ENCODE measurements around the gene ACKR2.
"Not testable (repeated sequence)": the region's sequence is repeated elsewhere in the genome, so short reads cannot be mapped to it uniquely, and the experiment has no call there.

The ACKR2 gene

DNA sequence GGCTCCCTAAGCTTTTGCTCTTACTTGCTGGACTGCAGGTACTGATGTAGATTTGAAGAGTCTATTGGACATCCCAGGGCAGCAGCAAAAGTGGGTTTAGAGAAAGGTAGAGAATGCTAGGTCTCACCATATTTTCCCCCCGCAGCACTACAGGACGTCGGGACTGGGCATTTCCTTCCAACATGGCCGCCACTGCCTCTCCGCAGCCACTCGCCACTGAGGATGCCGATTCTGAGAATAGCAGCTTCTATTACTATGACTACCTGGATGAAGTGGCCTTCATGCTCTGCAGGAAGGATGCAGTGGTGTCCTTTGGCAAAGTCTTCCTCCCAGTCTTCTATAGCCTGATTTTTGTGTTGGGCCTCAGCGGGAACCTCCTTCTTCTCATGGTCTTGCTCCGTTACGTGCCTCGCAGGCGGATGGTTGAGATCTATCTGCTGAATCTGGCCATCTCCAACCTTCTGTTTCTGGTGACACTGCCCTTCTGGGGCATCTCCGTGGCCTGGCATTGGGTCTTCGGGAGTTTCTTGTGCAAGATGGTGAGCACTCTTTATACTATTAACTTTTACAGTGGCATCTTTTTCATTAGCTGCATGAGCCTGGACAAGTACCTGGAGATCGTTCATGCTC is 55.2 kb downstream of the ACKR2 start:
- DNase-seq = no peak

GRCh38 chr3:42865256-42865655 is 56.0 kb downstream of the ACKR2 start:
- no peak for DNase-seq

DNA sequence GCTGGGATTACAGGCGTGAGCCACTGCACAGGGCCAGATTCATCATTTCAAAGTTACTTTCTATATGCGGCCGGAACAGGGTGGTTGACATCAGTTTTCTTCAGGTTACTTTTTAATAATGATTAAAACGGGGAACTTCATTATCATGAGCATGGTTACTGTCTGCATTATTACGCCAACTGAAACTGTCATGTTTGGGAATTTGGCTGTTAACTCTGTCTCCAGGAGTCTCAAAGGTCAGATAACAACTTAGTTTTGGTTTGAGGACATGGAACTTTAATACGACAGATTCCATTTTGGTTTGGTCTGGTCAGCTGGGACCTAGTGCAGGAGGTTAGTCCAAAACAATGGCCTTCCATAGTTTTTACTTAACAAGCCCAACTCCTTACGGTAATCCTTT is 57.9 kb downstream of the ACKR2 start:
- no peak for DNase-seq

GRCh38 chr3:42868841-42869240 is 59.6 kb downstream of the ACKR2 start:
- DNase-seq = no peak

DNA sequence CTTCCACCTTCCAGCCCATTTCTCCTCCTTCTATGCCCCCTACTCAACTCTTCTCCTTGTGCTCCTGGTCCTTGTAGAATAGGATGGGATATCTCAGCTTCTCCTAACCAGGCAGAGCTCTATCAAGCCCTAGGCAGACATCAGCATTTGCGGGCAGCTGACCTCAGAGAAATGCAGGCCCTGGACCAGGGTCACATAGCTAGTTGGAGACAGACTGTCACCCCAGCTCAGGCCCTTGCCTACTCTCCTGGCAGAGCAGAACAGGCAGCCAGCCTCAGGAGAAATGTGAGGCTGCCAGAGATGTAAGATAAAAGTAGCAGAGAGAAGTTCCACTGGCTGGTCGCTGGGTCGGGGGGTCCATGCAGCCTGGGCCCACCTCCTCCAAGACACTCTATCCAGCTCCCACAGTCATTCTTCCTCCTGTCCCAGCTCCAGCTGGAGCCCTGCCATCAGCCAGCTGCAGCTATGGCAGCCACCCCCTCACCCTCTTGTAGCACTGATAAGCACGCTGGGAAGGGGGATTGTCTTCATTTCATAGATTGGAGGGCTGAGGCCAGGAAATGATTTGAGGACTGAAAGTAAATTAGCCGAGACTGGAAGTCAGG is 62.4 kb downstream of the ACKR2 start:
- DNase-seq = no peak

GRCh38 chr3:42872718-42873117 is 63.5 kb downstream of the ACKR2 start:
- DNase-seq = no peak

GRCh38 chr3:42873221-42873982 is 64.2 kb downstream of the ACKR2 start:
- DNase-seq = no peak

DNA sequence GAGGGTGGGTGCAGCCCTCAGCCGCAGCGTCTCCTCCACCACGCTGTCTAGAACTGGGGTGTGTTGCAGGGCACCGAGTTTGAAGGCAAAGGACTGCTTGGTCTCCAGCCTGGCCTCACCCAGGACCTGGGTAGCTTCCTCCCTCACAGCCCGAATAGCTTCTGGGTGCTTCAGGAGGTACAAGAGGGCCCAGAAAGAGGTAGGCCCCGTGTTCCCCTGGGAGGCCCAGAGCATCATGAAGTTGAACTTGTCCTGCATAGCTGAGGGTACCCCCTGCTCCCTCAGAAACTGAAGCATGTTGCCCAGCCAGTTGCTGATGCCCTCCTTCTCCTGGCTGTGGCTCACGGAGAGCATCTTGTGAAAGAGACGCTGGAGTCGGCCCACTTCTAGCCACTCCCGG is 65.5 kb downstream of the ACKR2 start:
- DNase-seq = no peak

GRCh38 chr3:42875325-42876151 is 66.3 kb downstream of the ACKR2 start, which contains the start of gene CYP8B1:
Gene CYP8B1 (minus strand): TSS chr3:42875879. CDS start chr3:42875816, 63 bp downstream.
- DNase-seq = no peak

GRCh38 chr3:42876401-42876800 is 67.2 kb downstream of the ACKR2 start:
- no peak for DNase-seq

- DNase-seq = no peak
Observed at GRCh38 chr3:42876940-42877720, 67.9 kb downstream of the ACKR2 start.

GRCh38 chr3:42877881-42878280 is 68.6 kb downstream of the ACKR2 start:
- DNase-seq = no peak

- no peak for DNase-seq
Observed at GRCh38 chr3:42880183-42880582, 70.9 kb downstream of the ACKR2 start.

DNA sequence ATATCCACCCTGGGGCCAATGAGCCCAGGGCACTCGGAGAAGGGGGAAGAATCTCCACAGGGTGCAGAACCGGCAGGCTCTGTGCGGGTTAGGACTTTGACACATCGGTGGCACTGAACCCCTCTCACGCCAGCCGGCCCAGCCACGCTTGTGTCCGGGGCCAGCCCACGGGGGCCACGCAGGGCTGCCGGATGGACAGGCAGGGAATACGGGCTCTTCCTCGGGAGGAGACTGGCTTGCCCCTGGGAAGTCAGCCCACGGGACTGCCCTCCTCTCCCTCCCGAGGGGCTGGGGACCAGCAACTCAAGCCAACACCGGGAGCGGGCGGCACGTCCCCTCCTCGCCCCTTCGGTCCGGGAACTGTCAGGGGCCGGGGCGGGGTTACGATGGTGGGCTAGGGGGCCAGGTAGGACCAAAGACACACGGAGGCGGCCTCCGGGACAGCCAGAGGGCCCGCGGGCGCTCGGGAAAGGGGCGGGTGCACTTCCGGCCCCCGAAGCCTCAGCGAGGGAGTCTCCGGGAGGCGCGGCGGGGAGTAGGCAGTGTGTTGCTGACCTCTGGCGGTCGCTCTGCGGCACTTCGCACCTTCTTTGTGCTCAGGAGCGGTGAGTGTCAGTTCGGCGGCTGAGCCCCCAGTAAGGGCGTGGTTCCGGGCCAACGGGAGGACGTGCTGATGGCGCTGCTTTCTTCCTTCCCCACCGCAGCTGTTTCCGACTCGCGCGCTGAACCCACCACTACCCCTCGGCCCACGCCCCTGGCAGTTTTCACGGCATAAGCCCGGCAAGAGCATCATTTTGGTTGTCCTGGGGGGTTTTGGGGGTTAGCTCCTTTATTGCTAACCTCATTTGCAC is 71.6 kb downstream of the ACKR2 start:
- DNase-seq = peak; percentile 88

DNA sequence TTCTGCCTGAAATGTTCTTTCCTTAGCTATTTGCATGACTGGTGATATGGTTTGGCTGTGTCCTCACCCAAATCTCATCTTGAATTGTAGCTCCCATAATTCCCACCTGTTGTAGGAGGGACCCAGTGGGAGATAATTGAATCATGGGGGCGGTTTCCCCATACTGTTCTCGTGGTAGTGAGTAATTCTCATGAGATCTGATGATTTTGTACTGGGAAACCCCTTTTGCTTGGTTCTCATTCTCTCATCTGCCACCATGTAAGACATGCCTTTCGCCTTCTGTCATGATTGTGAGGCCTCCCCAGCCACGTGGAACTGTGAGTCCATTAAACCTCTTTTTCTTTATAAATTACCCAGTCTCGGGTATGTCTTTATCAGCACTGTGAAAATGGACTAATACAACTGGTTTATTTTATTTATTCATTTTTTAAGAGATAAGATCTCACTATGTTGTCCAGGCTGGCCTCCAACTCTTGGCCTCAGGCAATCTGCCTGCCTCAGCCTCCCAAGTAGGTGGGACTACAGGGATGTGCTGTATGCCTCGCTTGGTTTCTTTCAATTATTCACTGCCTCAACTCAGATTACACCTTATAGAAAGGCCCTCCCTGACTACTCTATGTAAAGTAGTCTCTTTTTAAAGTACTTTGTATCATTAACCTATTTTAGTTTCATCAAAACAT is 74.1 kb downstream of the ACKR2 start:
- DNase-seq = not testable (repeated sequence)

- no peak for DNase-seq
Observed at GRCh38 chr3:42884324-42884723, 75.1 kb downstream of the ACKR2 start.

DNA sequence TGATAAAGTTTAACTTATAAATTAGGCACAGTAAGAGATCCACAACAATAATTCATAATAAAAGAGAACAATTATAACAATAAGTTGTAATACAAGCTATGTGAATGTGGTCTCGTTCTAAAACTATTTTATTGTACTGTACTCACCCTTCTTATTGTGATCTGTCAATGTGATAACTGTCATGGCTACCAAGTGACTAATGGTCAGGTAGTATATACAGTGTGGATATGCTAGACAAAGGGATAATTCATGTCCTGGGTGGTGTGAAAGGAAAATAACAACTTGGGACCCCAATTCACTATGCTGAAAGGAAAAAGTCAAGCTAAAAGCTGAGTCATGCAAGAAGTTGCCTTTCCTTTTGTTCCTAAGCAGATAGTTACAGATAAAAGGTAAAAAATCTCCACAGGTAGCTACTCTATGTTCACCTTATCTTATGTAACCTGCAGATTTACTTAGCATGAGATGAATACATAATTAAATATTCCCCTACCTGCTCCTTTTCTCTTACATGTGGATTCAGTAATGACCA is 77.1 kb downstream of the ACKR2 start:
- DNase-seq = no peak

- DNase-seq = no peak
Observed at GRCh38 chr3:42887084-42887483, 77.8 kb downstream of the ACKR2 start.

DNA sequence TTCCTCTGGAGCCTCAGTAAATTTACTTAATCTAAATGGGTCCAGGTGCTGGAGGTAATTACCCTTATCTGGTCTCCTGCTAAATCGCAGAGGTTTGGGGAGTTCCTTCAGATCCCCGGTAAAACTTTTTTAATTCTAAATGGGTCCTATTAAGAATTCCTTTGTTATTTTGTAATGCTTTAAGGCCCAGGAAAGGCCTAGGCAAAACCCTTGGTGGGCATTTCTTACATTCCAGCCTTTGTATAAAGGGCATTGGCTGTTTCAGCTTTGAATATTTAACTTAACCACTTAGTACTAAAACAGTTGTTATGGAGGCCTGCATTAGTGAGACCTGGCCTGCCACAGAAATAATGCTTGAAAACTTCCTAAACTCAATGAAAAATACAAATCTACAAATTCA is 81.8 kb downstream of the ACKR2 start:
- DNase-seq = no peak

DNA sequence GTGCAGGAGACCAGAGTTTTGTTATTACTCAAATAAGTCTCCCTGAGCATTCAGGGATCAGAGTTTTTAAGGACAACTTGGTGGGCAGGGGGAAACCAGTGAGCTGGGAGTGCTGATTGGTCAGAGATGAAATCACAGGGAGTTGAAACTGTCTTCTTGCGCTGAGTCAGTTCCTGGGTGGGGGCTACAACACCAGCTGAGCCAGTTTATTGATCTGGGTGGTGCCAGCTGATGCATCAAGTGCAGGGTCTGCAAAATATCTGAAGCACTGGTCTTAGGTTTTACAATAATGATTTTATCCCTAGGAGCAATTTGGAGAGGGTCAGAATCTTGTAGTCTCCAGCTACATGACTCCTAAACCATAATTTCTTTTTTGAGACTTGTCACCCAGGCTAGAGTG is 82.9 kb downstream of the ACKR2 start:
- DNase-seq = no peak

DNA sequence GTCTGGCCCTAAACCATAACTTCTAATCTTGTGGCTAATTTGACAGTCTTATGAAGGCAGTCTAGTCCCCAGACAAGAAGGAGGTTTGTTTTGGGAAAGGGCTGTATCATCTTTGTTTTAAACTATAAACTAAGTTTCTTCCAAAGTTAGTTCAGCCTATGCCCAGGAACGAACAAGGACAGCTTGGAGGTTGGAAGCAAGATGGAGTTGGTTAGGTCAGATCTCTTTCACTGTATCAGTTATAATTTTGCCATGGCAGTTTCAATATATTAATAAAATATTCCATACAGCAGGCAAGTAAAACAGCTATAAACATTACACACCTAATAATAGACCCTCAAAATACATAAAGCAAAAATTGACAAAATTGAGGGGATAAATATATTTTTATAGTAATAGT is 83.6 kb downstream of the ACKR2 start:
- DNase-seq = no peak
